Hepatocyte (in vitro differentiated cells): Measurements from ENCODE around the gene SMAD3.

ENCODE experiments used
- EZH2 ChIP-seq: fragments of 200-600 bp; sonication (generic); IDR thresholded peaks from 2 replicates; pipeline ENCODE4 v1.6.1; 2016; ENCODE audit warnings: antibody characterized with exemption, mild to moderate bottlenecking, borderline replicate concordance
- TF ChIP-seq, protein P1 (sequence below): fragments of 200-600 bp; sonication (generic); IDR thresholded peaks from 2 replicates; pipeline ENCODE4 v1.5.1; 2016; ENCODE audit warnings: antibody characterized with exemption, mild to moderate bottlenecking; ENCODE audit not compliant: poor library complexity

DNA sequence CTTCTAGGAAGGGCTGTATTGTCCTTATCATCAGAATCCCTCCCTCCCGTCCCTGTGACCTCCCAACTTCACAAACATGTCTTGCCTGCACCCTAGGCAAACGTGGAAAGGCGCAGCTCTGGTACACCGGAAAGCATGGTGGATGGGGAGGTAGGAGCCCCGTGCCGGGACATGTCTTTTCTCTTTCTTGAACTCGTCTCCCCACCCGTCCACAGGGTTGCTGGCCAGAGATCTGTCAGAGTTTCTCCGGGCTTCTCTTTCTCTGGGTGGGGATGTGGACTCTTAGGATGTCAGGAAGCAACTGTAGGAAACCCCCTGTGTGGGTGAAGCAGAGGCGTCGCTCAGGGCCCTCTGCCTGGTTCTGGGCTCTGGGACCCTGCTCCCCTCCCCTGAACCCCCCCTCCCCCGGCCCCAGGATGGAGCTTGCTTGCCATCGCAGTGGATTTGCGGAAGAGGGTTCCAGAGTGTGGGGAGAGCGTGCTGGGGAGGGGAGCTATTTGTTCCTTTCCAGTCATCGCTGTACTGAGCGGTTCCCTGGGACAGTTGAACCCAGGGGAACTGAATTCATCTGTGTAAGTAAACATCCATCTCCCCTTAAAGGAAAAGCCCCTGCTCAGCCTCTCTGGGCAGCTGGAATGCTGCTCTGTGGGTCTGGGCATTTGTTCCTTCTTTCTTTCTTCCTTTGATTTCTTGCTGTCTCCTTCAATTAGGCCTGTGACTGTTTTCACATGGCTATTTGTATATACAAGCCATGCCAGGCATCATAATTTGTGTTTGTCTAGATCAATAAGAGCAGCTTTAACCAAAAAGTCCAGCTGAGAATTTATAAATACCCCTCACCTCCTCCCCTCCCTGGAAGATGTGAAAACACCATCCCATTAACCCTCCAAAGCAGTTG is 72.8 kb downstream of the SMAD3 start:
- TF ChIP-seq EZH2 = no peak
- TF ChIP-seq, protein P1, sequence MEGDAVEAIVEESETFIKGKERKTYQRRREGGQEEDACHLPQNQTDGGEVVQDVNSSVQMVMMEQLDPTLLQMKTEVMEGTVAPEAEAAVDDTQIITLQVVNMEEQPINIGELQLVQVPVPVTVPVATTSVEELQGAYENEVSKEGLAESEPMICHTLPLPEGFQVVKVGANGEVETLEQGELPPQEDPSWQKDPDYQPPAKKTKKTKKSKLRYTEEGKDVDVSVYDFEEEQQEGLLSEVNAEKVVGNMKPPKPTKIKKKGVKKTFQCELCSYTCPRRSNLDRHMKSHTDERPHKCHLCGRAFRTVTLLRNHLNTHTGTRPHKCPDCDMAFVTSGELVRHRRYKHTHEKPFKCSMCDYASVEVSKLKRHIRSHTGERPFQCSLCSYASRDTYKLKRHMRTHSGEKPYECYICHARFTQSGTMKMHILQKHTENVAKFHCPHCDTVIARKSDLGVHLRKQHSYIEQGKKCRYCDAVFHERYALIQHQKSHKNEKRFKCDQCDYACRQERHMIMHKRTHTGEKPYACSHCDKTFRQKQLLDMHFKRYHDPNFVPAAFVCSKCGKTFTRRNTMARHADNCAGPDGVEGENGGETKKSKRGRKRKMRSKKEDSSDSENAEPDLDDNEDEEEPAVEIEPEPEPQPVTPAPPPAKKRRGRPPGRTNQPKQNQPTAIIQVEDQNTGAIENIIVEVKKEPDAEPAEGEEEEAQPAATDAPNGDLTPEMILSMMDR = no peak
